HG02610 (cell line): ENCODE data around the gene ZNF860.

ENCODE experiments used
- ATAC-seq: cut with Tn5 transposase; IDR thresholded peaks from one replicate; pipeline ENCODE4 v1.9.1; 2021; ENCODE audit warnings: mild to moderate bottlenecking, moderate library complexity; ENCODE audit not compliant: unreplicated experiment

The ZNF860 gene

DNA sequence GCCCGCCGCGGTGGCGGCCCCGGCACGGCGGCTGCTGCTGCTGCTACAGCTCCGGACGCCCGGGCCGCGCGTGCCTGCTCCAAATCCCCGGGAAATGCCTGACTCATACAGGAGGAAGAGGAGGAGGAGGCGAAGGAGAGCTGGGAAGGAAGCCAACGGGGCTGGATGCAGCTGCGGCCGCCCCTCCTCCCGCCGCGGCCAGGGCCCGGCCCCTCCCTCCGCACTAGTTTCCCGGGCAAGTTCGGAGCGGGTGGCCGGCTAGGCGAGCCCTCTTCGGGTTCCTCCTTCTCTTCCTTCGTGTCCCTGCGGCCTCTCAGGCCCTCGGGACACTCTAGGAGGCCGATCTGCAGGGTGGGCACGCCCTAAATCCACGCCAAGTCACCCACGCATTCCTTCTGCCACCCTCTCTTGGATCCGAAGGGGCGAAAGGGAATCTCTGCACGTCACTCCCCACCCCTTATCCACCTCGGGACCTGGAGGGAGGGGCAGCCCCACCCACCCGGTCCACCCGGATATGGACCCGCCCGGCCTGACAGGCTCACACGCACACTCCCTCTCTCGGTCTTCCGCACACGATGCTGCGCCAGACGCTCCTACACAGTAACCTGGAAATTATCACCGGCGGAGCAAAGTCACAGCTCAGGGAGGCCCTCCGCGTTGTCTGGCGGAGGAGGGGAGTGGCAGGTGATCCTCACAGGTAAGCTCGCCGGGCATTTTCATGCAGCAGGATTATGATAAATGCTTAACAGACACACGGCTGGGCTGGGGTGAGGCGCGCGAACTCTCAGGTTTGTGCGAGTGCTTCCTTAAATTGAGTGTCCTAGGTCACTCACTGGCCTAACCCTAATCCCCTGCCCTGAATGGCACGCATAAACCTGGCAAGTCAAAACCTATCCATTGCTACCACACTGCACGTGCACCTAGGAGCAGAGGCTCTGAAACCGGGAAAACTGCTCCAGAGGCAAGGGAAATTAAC, at the start of gene ZNF860, which contains the start of gene OSBPL10:
TSS of gene ZNF860 (plus strand) at position 545 of the 976 bp plus-strand sequence. CDS start 7,330 bp downstream, outside the sequence.
TSS of gene OSBPL10 (minus strand) at position 57 of the 976 bp plus-strand sequence. CDS start 83 bp downstream, outside the sequence.
- no peak for ATAC-seq

DNA sequence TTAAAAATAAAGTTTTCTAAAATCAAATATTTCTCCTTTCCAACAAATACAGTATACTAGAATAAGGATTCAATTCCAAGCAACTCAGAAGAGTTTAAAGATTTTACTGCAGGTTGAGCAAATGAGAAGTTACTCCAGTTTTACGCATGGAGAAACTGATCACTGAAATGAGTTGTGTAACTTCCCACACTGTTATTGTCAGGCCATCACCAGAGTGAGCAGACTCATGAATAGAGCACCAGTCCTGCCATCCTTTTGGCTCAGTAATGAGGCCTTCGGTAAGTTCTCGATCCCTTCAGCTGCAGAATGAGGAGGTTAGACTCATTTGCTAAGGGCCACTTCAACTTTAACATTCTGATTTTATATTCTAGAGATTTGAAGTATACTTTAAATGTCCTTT, 48.6 kb upstream of the ZNF860 start:
- ATAC-seq, result no peak

DNA sequence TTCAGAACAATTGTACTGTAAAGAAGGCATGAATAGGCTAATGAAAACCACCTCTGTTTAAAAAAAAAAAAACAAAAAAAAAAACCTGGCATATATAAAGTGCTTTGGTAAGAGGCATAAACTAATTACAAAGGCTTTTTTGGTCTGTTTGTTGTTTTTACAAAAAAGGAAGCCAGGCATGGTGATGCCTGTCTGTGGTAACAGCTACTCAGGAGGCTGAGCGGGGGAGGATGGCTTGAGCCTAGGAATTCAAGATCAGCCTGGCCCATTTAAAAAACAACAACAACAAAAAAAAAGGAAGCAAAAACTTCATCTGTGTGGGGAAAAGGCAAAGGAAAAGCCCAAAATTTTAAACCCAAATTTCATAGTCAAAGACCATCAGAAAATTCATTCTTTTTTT, 47.5 kb upstream of the ZNF860 start:
- no peak for ATAC-seq

DNA sequence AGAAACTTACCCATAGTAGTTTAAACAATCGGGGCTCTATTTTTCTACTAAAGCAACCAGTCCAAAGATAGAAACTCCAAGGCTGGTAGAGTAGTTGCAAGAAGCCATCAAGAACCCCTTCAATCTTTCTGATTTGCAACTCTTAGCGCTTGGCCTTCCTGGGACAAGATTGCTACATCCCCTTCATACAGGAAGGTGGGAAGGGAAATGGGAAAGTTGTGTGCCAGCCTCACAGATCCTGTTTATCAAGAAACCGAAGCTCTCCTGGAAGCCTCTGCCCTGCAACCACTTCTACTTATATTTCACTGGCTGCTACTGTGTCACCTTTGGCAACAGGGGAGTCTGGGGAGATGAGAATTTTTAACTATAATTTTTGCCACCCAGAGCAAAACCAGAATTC, 46.7 kb upstream of the ZNF860 start:
- no peak for ATAC-seq

DNA sequence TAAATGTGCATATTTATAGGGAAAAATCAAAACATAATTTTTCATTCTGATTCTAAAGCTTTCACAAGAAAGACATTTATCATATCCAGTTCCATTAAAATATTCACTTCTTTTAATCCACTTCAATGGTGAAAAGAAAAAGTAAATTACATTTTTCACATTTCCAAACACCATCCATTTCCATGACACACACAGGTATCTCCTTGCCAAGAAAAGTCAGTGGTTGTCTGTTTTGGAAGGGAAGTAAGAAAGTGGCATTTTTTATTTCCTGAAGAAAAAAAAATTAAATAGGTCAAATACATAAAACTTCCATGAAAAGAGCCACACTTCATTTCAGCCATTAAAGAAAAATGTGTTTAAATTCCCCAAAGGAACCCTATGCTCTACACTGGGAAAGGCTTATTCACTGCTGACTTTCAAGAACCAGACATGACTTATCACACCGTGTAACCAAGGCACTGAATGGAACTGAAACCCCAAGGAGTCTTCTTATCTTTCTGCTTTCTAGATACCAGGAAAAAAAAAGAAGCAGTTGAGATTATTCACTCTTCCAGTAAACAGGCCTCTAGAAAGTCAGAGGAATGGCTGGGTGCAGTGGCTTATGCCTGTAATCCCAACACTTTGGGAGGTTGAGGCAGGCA, 45.0 kb upstream of the ZNF860 start:
- no peak for ATAC-seq

DNA sequence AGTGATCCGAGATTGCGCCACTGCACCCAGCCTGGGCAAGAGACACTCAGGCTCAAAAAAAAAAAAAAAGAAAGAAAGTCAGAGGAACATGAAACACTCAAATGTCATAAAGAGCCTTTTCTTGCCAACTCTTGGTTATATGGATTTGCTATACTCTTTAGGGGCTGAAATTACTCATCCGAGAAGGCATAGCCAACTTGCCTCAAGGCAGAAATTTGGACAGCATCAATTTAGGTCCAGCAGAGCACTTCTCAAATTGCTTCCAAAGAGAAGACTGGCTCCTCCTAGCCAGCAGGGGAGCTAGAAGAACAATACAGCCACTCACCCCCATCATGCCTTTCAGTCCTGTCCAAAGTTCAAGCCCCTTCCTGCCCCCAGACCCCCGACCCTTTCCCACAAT, 44.3 kb upstream of the ZNF860 start:
- ATAC-seq, result no peak

DNA sequence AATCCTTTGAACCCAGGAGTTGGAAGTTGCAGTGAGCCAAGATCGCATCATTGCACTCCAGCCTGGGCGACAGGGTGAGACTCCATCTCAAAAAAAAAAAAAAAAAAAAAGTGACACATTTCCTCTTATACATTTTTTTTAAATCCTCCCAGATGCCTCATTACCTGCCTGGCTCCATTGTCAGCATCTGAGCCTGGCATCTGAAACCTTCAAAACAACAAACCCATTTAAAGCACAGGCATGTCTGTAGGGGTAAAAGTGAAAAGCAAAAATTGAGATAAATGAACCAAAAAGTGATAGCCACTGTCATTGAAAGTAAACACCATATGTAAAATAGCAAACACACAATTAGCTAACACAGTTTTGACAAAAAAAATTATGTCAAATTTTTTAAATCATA, 39.1 kb upstream of the ZNF860 start:
- no peak for ATAC-seq

DNA sequence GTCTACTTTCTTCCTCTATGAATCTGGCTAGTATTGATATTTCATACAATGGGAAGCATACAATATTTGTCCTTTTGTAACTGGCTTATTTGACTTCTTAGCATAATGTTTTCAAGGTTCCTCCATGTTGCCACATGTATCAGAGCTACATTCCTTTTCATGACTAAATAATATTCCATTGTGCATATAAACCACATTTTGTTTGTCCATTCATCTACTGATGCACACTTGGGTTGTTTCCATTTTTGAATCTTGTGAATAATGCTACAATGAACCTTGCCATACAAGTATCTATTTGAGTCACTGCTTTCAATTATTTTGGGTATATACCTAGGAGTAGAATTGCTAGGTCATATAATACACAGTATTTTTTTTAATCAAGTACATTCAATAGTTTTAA, 38.5 kb upstream of the ZNF860 start:
- no peak for ATAC-seq

DNA sequence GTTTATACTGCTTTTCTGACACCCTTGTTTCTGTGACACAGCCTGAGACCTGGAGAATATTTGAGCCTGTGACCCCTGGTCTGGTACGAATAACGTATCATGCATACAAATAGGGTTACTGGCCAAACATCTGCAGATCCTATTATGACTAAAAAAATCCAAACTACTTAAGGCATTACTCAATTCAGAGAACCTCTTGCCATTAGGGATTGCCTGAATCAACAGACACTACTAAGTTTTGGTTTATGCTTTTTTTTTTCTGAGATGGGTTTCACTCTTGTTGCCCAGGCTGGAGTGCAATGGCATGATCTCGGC, 35.9 kb upstream of the ZNF860 start:
- ATAC-seq, result no peak

DNA sequence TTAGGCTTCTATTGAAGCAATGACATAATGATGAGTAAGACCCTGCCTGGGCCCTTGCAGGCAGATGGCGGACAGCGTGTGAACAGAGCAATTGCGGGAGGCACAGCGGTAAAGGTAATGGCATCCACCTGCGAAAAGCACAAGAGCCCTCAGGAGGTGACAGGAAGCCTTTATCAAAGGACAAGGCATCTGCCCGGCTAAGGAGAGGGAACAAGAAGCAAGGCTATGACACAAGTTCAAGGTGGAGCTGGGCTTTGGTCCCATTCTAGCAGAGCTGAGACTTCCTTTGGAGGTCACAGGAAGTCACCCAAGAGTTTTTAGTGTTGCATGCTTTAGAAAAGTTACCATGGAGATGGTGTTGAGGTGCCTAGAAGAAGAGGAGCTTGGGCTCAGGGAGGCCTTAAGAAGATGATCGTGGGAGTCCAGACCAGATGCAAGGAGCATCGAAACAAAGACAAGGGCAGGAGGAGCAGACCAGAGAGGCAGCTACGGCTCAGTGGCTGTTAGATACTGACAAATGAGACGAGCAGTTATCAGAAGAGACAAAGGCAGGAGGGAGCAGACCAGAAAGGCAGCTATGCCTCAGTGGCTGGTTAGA, 35.0 kb upstream of the ZNF860 start:
- no peak for ATAC-seq

DNA sequence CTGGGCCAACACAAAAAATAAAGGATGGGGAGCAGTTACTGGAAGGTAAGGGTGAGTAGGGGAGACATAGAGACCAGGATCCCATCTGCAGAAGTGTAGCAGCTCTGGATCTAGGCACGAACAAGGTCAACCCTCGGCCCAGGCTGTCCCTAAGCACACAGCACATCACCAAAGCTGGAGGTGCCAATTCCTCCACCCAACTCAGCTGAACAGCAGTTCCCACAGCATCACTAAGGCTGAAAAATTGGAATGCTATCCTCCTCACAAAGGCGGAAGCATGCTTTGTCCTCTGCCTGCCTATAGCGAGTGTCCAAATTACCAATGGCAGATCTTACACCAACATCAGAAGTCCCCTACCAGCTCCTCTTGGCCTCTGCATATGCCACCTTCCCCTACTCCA, 34.4 kb upstream of the ZNF860 start:
- no peak for ATAC-seq

DNA sequence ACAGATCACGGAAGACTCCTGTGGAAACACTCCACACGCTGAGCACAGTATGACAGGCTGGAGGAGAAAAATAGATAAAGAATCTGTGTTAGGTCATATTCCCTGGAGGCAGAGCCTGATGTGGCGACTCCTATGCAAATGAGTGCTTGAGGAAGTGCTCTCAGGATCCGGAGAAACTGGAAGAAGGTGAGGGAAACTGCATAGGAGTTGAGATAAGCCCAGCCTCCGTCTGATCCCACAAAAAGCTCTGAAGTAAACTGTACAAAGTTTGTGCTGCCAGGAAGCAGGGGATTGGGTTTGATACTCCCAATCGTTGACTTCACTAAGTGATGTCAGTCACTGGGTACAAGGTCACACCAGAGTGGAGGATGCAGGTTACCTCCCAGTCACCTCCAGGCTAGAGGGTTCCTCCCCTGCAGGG, 33.9 kb upstream of the ZNF860 start:
- no peak for ATAC-seq

DNA sequence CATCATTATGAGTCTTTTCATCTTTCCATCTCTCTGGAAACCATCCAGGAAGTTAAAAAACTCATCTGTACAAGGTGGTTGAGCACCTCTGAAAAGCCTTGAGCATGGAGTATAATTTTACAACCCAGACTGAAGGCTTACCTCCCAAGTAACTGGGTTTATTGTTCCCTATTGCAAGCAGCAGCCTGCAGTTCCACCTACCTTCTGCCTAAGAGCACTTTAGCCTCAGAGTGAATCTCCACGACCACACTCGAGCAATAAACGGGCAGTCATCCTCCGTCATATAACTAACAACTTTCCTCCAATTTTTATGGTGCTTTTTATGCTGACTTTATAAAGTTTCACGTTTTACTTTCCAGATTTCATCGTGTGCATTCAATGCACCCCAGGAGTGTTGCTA, 33.3 kb upstream of the ZNF860 start:
- no peak for ATAC-seq

DNA sequence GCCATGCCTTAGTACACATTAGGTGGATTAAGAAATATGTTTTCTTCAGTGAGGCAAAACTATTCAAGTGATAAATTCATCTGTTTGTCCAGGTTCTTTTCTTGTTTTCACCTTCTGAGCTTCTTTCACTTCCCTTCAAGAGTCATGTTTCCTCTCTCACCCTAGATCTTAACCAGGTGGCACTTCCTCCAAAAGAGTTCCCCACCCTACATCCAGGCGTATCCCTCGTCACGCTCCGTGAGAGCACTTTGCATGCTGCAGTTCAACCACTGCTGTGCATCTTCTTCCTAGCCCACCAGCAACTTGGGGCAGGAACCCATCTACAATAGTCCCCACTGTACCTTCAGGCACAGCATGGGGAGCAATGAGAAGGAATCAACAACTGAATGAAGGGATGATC, 29.3 kb upstream of the ZNF860 start:
- peak; percentile 68 for ATAC-seq

DNA sequence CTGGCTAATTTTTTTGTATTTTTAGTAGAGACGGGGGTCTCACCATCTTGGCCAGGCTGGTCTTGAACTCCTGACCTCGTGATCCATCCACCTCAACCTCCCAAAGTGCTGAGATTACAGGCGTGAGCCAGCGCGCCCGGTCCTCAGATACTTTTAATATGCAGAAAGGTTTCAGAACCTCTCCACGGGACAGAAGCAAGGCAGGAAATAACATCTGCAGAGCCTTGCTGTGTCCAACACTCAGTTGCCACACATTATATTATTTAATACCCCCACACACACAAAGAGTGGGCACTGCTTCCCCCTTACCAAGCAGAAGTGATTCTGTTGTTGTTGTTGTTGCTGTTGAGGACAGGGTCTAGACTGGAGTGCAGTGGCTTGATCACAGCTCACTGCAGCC, 28.5 kb upstream of the ZNF860 start:
- no peak for ATAC-seq

DNA sequence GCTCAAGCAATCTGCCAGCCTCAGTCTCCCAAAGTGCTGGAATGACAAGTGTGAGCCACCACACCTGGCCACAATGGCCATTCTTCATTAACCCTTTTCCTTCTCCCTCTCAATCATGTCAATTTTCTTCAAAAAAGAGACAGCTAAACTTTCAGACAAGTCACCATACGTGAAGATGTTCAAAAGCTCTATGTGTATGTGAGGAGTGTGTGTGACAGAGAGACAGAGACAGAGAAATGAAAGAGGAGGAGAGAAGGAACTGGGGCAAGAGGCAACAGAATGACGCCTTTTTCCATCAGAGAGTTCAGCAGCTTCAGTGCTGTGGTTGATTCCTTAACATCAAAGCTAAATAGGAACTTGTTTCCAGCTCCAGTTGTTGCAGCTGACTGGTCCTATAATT, 27.9 kb upstream of the ZNF860 start:
- ATAC-seq, result no peak

DNA sequence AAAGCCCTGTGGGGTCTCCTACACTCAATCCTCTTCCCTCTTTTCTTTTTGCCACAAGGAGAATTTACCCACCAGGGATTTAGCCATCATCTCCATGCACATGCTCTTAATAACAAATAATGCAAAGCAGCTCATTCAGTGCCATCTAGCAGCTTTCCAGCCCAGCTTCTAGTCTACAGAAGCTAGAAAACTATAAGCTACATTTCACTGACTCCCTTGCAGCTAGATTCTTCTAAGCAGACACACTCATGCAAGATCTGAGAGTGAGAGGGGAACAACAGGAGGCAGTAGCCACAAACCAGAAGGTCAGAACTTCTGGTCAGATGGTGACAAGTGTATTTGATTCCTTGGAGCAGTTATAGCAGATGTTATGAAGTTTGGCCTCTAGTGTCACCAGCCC, 26.0 kb upstream of the ZNF860 start:
- no peak for ATAC-seq

DNA sequence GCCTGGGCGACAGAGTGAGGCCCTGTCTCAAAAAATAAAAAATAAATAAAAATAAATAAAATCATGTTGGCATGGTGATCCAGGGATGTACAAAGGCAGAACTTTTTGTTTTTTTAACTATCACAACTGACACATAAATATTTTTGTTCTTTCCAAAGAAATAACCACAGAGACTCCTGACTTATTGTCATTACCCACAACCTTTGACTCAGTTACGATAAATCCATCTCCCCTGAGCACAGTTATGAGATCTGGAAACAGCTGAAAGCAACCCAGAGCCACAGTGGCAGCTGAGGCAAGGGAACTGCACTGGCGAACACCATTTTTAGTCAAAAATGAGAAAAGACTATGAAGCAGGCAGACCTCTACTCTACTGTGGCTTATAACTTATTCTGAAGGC, 24.4 kb upstream of the ZNF860 start:
- no peak for ATAC-seq

DNA sequence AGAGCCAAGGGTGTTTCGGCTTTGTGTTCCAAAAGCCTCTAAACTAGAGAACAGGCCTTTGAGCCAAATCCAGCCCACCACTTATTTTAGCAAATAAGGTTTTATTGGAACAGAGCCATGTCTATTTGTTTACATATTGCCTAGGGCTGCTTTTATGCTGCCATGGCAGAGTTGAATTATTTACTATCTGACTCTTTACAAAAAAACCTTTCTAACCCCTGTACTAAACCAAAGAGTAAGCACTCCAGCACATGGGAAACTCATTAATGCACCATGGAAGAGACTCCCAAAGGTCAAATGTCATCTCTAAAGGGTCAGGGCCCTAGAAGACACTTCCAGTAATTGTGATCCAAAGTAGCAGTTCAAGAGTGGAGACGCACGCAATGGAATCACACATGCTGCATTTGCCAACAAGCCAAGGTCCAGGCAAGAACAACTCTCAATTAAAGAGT, 22.8 kb upstream of the ZNF860 start:
- ATAC-seq, result no peak

DNA sequence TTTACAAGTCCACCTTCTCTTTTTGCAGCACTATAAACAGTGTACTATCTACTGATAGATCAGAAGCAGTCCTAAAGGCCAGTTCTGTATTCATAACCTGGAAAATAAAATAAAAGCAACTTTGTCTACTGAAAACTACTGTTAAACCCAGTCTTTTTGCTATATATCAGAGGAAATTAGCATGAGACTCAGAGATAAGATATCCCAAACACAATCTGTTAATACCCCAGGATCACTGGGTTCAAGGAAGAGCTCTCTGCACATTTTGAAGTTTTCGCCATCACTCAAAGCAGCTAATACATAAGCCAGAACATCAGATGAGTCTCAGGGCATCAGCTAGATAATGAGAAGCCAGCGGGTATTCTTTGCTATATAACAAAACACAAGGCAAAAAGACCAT, 22.3 kb upstream of the ZNF860 start:
- ATAC-seq, result no peak

DNA sequence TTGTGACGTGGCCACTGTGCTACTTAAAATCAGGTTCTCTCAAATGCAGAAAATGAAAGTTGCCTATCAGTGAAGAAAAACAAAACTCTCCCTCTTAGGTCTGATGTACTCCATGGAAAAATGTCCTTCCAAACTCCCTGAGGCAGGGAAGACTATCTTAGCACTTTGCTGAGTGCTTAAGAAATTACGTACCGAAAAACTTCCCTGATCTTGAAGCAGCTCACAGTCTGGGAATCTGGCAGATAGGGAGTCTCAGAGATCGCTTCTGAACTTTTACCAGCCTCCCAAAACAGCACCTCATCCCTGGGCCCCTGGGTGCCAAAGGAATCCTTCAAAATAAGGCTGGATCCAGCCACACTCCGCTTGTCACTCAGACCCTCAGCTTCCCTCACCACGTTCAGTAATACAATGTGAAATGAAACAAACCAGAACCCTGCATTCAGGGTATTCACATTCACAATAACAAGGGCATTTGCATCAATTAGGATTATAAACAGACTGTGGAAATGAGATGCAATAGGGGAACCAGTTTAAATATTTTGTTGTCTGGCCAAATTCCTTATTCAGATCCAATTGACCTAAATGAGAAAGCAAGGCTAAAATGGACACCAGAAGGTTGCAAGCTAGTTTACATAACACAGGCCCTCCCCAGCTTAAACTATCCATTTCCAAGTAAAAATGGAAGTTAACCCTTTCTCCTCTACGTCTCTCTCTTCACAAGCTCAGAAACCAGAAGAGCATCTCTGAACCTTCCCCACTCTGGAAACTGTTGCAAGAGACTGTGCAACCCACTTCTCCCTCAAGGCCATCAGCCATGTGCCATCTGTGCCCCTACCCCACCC, 21.4 kb upstream of the ZNF860 start:
- no peak for ATAC-seq
